Measurements from ENCODE around the gene SLC35D1. TPM values are rescaled to one million over a fixed set of nuclear protein-coding genes. Genes with fewer than 3 reads are reported as not detected.

Gene SLC35D1
- total RNA-seq, 2 experiments from 2014 or later, result 8.1 to 9.1 TPM

GRCh38 chr1:67013573-67013972, 40.4 kb downstream of the SLC35D1 start:
- intact Hi-C loops (cut with DNase I, micrococcal nuclease), result no loop called here
- H3K4me1 ChIP-seq (ENCODE audit: insufficient read depth, low read length), result no peaks in the 10 kb centered on the region
- no peaks in the 10 kb centered on the region for H3K4me1 Mint-ChIP-seq (ENCODE audit: low read depth)

DNA sequence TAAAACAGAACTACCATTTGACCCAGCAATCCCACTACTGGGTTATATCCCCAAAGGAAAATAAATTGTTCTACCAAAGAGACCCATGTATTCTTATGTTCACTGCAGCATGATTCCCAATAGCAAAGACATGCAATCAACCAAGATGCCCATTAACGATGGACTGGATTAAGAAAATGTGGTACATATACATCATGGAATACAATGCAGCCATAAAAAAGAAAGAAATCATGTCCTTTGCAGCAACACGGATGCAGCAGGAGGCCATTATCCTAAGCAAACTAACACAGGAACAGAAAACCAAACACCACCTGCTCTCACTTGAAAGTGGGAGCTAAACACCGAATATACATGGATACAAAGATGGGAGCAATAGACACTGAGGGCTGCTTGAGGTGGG, 44.2 kb downstream of the SLC35D1 start:
- POLR2A ChIA-PET, result no interaction called here
- H3K36me3 Mint-ChIP-seq (ENCODE audit: low read depth), result peaks cover 92% of the 10 kb centered on the region
- Histone ChIP-seq H3K36me3 (ENCODE audit: insufficient read depth, low read length) (peaks cover 44% of the 10 kb centered on the region), H3K27me3 (ENCODE audit: control insufficient read depth in 1 of 2, insufficient read depth in 2 of 2, low read length in 2 of 2) (no peaks in the 10 kb centered on the region), H3K27ac (ENCODE audit: low read depth in 1 of 2, low read length in 2 of 2) (no peak overlapping the region), H3K9me3 (ENCODE audit: control insufficient read depth in 1 of 2, insufficient read depth in 1 of 2, low read length in 2 of 2) (no peaks in the 10 kb centered on the region), H3K4me1 (ENCODE audit: insufficient read depth, low read length) (no peaks in the 10 kb centered on the region), H3K4me3 (ENCODE audit: low read length) (no peak overlapping the region)
- H3K4me1 Mint-ChIP-seq (ENCODE audit: low read depth), result no peaks in the 10 kb centered on the region
- DNase-seq (no peak), ATAC-seq (ENCODE audit: poor library complexity) (no peak)
- CTCF ChIA-PET, result no interaction called here
- no peak overlapping the region for H3K27ac Mint-ChIP-seq
- H3K27me3 Mint-ChIP-seq, result no peaks in the 10 kb centered on the region
- no peak for TF ChIP-seq CTCF (IDR thresholded peaks at IDR 0.05)
- H3K9me3 Mint-ChIP-seq, result no peaks in the 10 kb centered on the region
- H3K4me3 Mint-ChIP-seq, result no peak overlapping the region
- intact Hi-C loops (cut with DNase I, micrococcal nuclease), result no loop called here

More at GRCh38 chr1:67013573-67013972, 40.4 kb downstream of the SLC35D1 start:
- H3K9me3 ChIP-seq (ENCODE audit: control insufficient read depth in 1 of 2, insufficient read depth in 1 of 2, low read length in 2 of 2), result peaks cover 0 to 3% of the 10 kb centered on the region in 2 experiments
- DNase-seq (no peak), ATAC-seq (ENCODE audit: poor library complexity) (no peak)
- ChIA-PET CTCF (no interaction called here), POLR2A (no interaction called here)
- no peak overlapping the region for H3K27ac Mint-ChIP-seq
- no peak overlapping the region for H3K27ac ChIP-seq (ENCODE audit: low read depth in 1 of 2, low read length in 2 of 2)
- H3K27me3 Mint-ChIP-seq, result no peaks in the 10 kb centered on the region
- peaks cover 36% of the 10 kb centered on the region for H3K36me3 ChIP-seq (ENCODE audit: insufficient read depth, low read length)
- H3K4me3 Mint-ChIP-seq, result no peak overlapping the region
- no peak for TF ChIP-seq CTCF (IDR thresholded peaks at IDR 0.05)
- no peaks in the 10 kb centered on the region for H3K9me3 Mint-ChIP-seq
- no peaks in the 10 kb centered on the region for H3K27me3 ChIP-seq (ENCODE audit: control insufficient read depth in 1 of 2, insufficient read depth in 2 of 2, low read length in 2 of 2)
- no peak overlapping the region for H3K4me3 ChIP-seq (ENCODE audit: low read length)
- H3K36me3 Mint-ChIP-seq (ENCODE audit: low read depth), result peaks cover 78% of the 10 kb centered on the region

DNA sequence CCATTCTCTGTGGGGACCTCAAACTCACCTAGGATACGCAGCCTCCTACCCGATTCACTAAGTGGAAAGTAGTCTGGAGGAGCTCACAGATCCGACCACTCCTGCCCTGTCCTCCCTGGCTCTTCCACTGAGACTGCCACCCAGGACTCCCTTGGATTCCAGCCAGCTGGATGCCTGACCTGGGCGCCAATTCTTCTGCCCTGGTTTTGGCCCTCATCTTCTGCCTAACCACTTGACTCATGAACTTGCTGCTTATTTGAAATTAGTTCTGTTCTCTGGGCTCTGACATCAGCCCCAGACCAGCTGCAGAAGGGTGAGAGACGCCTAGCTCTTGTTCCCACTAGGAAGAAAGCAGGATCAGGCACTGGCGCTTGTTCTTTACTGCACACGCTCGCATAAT, 48.9 kb downstream of the SLC35D1 start:
- no peak overlapping the region for H3K27ac ChIP-seq (ENCODE audit: low read depth in 1 of 2, low read length in 2 of 2)
- H3K27me3 ChIP-seq (ENCODE audit: control insufficient read depth in 1 of 2, insufficient read depth in 2 of 2, low read length in 2 of 2), result no peaks in the 10 kb centered on the region
- ATAC-seq (ENCODE audit: poor library complexity) (no peak), DNase-seq (no peak)
- ChIA-PET CTCF (no interaction called here), POLR2A (no interaction called here)
- Mint-ChIP-seq H3K4me1 (ENCODE audit: low read depth) (peaks cover 13% of the 10 kb centered on the region), H3K27ac (no peak overlapping the region), H3K4me3 (no peak overlapping the region), H3K36me3 (ENCODE audit: low read depth) (peaks cover 84% of the 10 kb centered on the region), H3K9me3 (no peaks in the 10 kb centered on the region), H3K27me3 (no peaks in the 10 kb centered on the region)
- H3K4me3 ChIP-seq (ENCODE audit: low read length), result no peak overlapping the region
- intact Hi-C loops (cut with DNase I, micrococcal nuclease), result no loop called here
- H3K4me1 ChIP-seq (ENCODE audit: insufficient read depth, low read length), result no peaks in the 10 kb centered on the region
- H3K9me3 ChIP-seq (ENCODE audit: control insufficient read depth in 1 of 2, insufficient read depth in 1 of 2, low read length in 2 of 2), result no peaks in the 10 kb centered on the region
- TF ChIP-seq CTCF (IDR thresholded peaks at IDR 0.05), result no peak
- peaks cover 41% of the 10 kb centered on the region for H3K36me3 ChIP-seq (ENCODE audit: insufficient read depth, low read length)
